K562 (cell line): Measurements from ENCODE around the gene SLC4A1. TPM values are rescaled to one million over a fixed set of nuclear protein-coding genes. Genes with fewer than 3 reads are reported as not detected.

Experiments
- CAMTA2 ChIP-seq: fragments of 250-450 bp; sonication (Bioruptor Pico); conservative IDR thresholded peaks from 2 replicates; pipeline ENCODE4 v1.5.1; 2022
- CBX3 ChIP-seq, 2 experiments: IDR thresholded peaks; 1 replicate in 1 of 2; 2 replicates in 1 of 2; pipeline ENCODE4 v1.6.1; 2012; ENCODE audit warnings: inconsistent platforms in 2 of 2, low read length in 2 of 2, borderline replicate concordance in 1 of 2, control low read depth in 1 of 2
- CLOCK ChIP-seq: fragments of 250-450 bp; sonication (Bioruptor Pico); IDR thresholded peaks from 2 replicates; pipeline ENCODE4 v1.4.0; 2020; ENCODE audit warnings: mild to moderate bottlenecking, moderate library complexity, borderline replicate concordance
- GABPA ChIP-seq: fragments of 200-800 bp; sonication (Bioruptor generic); conservative IDR thresholded peaks from 2 replicates; pipeline ENCODE4 v1.6.1; 2016; ENCODE audit warnings: low read depth, missing genetic modification characterization, missing compliant biosample characterization
- HNRNPH1 ChIP-seq: fragments of 200-400 bp; formaldehyde crosslinking; optimal IDR thresholded peaks from 2 replicates; pipeline ENCODE3; 2017; ENCODE audit warnings: low read depth, mild to moderate bottlenecking, low read length, moderate library complexity
- MCM5 ChIP-seq: fragments of 450-650 bp; IDR thresholded peaks from 2 replicates; pipeline ENCODE4 v1.6.1; 2016; ENCODE audit warnings: low read depth
- MITF ChIP-seq: IDR thresholded peaks from 2 replicates; pipeline ENCODE4 v1.6.1; 2014; ENCODE audit warnings: antibody characterized with exemption
- MTA2 ChIP-seq: fragments of 450-650 bp; IDR thresholded peaks from 2 replicates; pipeline ENCODE4 v1.6.1; 2016; ENCODE audit warnings: low read depth
- MTA3 ChIP-seq: fragments of 450-650 bp; formaldehyde crosslinking; IDR thresholded peaks from 2 replicates; pipeline ENCODE4 v1.6.1; 2017; ENCODE audit warnings: mild to moderate bottlenecking, borderline replicate concordance
- MTF1 ChIP-seq: fragments of 250-450 bp; sonication (Bioruptor Pico); IDR thresholded peaks from 2 replicates; pipeline ENCODE4 v1.9.0; 2021; ENCODE audit warnings: moderate library complexity, mild to moderate bottlenecking, inconsistent platforms, borderline replicate concordance
- MXD1 ChIP-seq: fragments of 250-450 bp; sonication (Bioruptor Pico); IDR thresholded peaks from 2 replicates; pipeline ENCODE4 v1.8.0; 2021; ENCODE audit warnings: borderline replicate concordance, mild to moderate bottlenecking, moderate library complexity; ENCODE audit not compliant: poor library complexity, severe bottlenecking
- NBN ChIP-seq: fragments of 450-650 bp; IDR thresholded peaks from 2 replicates; pipeline ENCODE4 v1.6.1; 2016; ENCODE audit warnings: low read depth, mild to moderate bottlenecking
- NR3C1 ChIP-seq: sonication (generic); formaldehyde crosslinking; IDR thresholded peaks from 2 replicates; pipeline ENCODE4 v1.8.1; 2022; ENCODE audit warnings: missing genetic modification reagents
- NRF1 ChIP-seq, 2 experiments: fragments of 450-650 bp; IDR thresholded peaks in 1 of 2; conservative IDR thresholded peaks in 1 of 2; 2 replicates each; pipeline ENCODE4 v1.6.1; 2014; ENCODE audit warnings: mild to moderate bottlenecking in 2 of 2
- OTX1 ChIP-seq: fragments of 450-650 bp; formaldehyde crosslinking; IDR thresholded peaks from 2 replicates; pipeline ENCODE4 v1.4.0; 2022; ENCODE audit warnings: mild to moderate bottlenecking
- PHTF2 ChIP-seq: fragments of 250-450 bp; sonication (Bioruptor Pico); IDR thresholded peaks from 2 replicates; pipeline ENCODE4 v1.5.0; 2021; ENCODE audit warnings: mild to moderate bottlenecking
- POLR2AphosphoS5 ChIP-seq: IDR thresholded peaks from 2 replicates; pipeline ENCODE4 v1.6.1; 2011; ENCODE audit warnings: mild to moderate bottlenecking, low read depth, low read length, moderate library complexity; ENCODE audit not compliant: control insufficient read depth, insufficient read depth
- SMARCC2 ChIP-seq: fragments of 450-650 bp; IDR thresholded peaks from 2 replicates; pipeline ENCODE4 v1.6.1; 2017; ENCODE audit warnings: antibody characterized with exemption, moderate library complexity, mild to moderate bottlenecking, low read depth
- ZBTB12 ChIP-seq: fragments of 250-450 bp; sonication (Bioruptor Pico); IDR thresholded peaks from 2 replicates; pipeline ENCODE4 v1.4.0; 2020
- ZBTB49 ChIP-seq: sonication (generic); formaldehyde crosslinking; IDR thresholded peaks from 2 replicates; pipeline ENCODE4 v1.8.0; 2022; ENCODE audit warnings: missing genetic modification reagents, mild to moderate bottlenecking, borderline replicate concordance
- ZNF124 ChIP-seq: sonication (generic); formaldehyde crosslinking; IDR thresholded peaks from 2 replicates; pipeline ENCODE4 v1.8.1; 2022; ENCODE audit warnings: missing genetic modification reagents
- ZNF79 ChIP-seq: fragments of 250-450 bp; sonication (Bioruptor Pico); IDR thresholded peaks from 2 replicates; pipeline ENCODE4 v1.4.0; 2020; ENCODE audit warnings: low read depth, mild to moderate bottlenecking, moderate library complexity
- polyA plus RNA-seq, 8 experiments: library from polyadenylated mRNA; depleted of rRNA in 4 of 8; stranded (reverse) in 5 of 8; unstranded in 3 of 8; fragments of >200 nt; fragmentation: Nextera tagmentation in 2 of 8; fragmentation: Illumina TruSeq in 1 of 8; extraction: Ambion mirVana in 2 of 8; extraction: Trizol in 1 of 8; gene quantifications; 2 replicates each; pipeline versions ENCODE4 v1.2.1 to v1.2.3, GENCODE V29; 2011 to 2014; ENCODE audit warnings: inconsistent platforms in 1 of 8, missing spikeins in 1 of 8
- total RNA-seq, 7 experiments: library from RNA; depleted of rRNA in 6 of 7; stranded (reverse); fragments of >200 nt in 6 of 7; fragmentation: Illumina TruSeq in 2 of 7; extraction: Trizol in 2 of 7; gene quantifications; 2 replicates each; pipeline versions ENCODE4 v1.2.1 to v1.2.3, GENCODE V29; 2011 to 2021; ENCODE audit warnings: low replicate concordance in 1 of 7

SLC4A1 gene
- total and polyA plus RNA-seq, 9 of the 15 experiments (the other 6 are each of a cell fraction or from before 2014, with no cell fraction given), result 0.14 to 1.00 (median 0.53) TPM

- TF ChIP-seq CLOCK (no peak), MTA2 (no peak), GABPA (tag) (no peak), MCM5 (no peak), ZNF124 (CRISPR knock-in tag) (no peak), OTX1 (CRISPR knock-in tag) (no peak), MTA3 (peak; percentile 73), ZBTB12 (CRISPR knock-in tag) (no peak), MXD1 (CRISPR knock-in tag) (no peak), CAMTA2 (no peak), ZNF79 (no peak), ZBTB49 (CRISPR knock-in tag) (no peak), MITF (no peak), SMARCC2 (no peak), NRF1 (conservative IDR thresholded peaks at IDR 0.05 in 1 of 2, IDR thresholded peaks at IDR 0.05 in 1 of 2) (peak in 1 of 2 experiments; percentile 49; a peak in 2 of 4 replicates), HNRNPH1 (no peak), POLR2AphosphoS5 (no peak), NR3C1 (CRISPR knock-in tag) (no peak), MTF1 (no peak), PHTF2 (CRISPR knock-in tag) (no peak), CBX3 (IDR thresholded peaks at IDR 0.05; ENCODE audit: borderline replicate concordance in 1 of 2, low read length in 2 of 2) (no peak), NBN (no peak)
These were observed 48.8 kb downstream of the SLC4A1 start (continued) for GRCh38 chr17:44219108-44219615.
